ENCODE data around the gene MYO1D. TPM values are rescaled to one million over a fixed set of nuclear protein-coding genes. Genes with fewer than 3 reads are reported as not detected.

Gene MYO1D
- total RNA-seq, 1 experiment from 2014 or later = 29.9 TPM

DNA sequence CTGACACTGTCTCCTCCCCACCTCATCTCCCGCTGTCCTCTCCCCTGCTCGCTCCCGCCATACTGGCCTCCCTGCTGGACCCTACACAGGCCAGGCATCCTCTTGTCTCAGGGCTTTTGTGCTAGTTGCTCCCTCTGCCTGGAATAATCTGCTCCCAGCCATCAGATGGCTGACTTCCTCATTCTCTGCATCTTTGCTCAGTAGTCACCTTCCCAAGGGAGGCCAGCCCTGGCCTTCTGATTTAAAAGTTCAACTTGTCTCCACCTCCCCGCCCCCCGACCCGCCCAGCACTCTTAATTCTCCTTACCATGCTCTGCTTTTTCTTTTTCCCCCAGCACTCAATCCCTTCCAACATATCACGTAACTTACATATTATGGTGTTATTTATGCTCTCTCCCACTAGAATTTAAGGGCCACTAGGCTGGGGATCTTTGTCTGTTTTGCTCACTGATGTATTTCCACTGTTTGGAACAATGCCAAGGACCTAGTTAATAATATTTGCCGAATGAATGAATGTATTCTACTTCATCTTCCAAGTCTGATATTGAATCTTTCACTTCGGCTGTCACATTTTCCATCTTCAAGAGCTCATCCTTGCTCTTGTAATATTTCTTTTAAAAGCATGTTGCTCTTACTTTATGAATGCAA is 211.9 kb downstream of the MYO1D start:
- peaks cover 7% of the 10 kb centered on the region; the same call in 1 of the 2 replicates for H3K36me3 Mint-ChIP-seq
- no peaks in the 10 kb centered on the region for H3K27me3 Mint-ChIP-seq (ENCODE audit: low read depth)
- peaks cover 10% of the 10 kb centered on the region; the same call in 1 of the 2 replicates for H3K4me1 Mint-ChIP-seq
- POLR2A ChIA-PET = no interaction called here
- H3K27ac Mint-ChIP-seq = no peak overlapping the region
- no peak overlapping the region for H3K4me3 Mint-ChIP-seq
- ATAC-seq (peak; percentile 30), DNase-seq (ENCODE audit: low spot score) (no peak)
- CTCF ChIA-PET = no interaction called here
- H3K9me3 Mint-ChIP-seq = peaks cover 7% of the 10 kb centered on the region
- TF ChIP-seq, protein P1, sequence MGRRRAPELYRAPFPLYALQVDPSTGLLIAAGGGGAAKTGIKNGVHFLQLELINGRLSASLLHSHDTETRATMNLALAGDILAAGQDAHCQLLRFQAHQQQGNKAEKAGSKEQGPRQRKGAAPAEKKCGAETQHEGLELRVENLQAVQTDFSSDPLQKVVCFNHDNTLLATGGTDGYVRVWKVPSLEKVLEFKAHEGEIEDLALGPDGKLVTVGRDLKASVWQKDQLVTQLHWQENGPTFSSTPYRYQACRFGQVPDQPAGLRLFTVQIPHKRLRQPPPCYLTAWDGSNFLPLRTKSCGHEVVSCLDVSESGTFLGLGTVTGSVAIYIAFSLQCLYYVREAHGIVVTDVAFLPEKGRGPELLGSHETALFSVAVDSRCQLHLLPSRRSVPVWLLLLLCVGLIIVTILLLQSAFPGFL (CRISPR knock-in tag; IDR thresholded peaks at IDR 0.05; ENCODE audit: borderline replicate concordance) = no peak
- TF ChIP-seq SMAD3 (CRISPR knock-in tag; IDR thresholded peaks at IDR 0.05; ENCODE audit: borderline replicate concordance) = no peak
- no peak for TF ChIP-seq IRF2 (CRISPR knock-in tag; IDR thresholded peaks at IDR 0.05; ENCODE audit: borderline replicate concordance, low read depth)
- TF ChIP-seq, protein P2, sequence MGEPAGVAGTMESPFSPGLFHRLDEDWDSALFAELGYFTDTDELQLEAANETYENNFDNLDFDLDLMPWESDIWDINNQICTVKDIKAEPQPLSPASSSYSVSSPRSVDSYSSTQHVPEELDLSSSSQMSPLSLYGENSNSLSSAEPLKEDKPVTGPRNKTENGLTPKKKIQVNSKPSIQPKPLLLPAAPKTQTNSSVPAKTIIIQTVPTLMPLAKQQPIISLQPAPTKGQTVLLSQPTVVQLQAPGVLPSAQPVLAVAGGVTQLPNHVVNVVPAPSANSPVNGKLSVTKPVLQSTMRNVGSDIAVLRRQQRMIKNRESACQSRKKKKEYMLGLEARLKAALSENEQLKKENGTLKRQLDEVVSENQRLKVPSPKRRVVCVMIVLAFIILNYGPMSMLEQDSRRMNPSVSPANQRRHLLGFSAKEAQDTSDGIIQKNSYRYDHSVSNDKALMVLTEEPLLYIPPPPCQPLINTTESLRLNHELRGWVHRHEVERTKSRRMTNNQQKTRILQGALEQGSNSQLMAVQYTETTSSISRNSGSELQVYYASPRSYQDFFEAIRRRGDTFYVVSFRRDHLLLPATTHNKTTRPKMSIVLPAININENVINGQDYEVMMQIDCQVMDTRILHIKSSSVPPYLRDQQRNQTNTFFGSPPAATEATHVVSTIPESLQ (CRISPR knock-in tag; IDR thresholded peaks at IDR 0.05) = no peak
- no peak for TF ChIP-seq KAT7 (CRISPR knock-in tag; IDR thresholded peaks at IDR 0.05; ENCODE audit: borderline replicate concordance)
- TF ChIP-seq OVOL2 (CRISPR knock-in tag; IDR thresholded peaks at IDR 0.05; ENCODE audit: borderline replicate concordance) = no peak
- TF ChIP-seq, protein P3, sequence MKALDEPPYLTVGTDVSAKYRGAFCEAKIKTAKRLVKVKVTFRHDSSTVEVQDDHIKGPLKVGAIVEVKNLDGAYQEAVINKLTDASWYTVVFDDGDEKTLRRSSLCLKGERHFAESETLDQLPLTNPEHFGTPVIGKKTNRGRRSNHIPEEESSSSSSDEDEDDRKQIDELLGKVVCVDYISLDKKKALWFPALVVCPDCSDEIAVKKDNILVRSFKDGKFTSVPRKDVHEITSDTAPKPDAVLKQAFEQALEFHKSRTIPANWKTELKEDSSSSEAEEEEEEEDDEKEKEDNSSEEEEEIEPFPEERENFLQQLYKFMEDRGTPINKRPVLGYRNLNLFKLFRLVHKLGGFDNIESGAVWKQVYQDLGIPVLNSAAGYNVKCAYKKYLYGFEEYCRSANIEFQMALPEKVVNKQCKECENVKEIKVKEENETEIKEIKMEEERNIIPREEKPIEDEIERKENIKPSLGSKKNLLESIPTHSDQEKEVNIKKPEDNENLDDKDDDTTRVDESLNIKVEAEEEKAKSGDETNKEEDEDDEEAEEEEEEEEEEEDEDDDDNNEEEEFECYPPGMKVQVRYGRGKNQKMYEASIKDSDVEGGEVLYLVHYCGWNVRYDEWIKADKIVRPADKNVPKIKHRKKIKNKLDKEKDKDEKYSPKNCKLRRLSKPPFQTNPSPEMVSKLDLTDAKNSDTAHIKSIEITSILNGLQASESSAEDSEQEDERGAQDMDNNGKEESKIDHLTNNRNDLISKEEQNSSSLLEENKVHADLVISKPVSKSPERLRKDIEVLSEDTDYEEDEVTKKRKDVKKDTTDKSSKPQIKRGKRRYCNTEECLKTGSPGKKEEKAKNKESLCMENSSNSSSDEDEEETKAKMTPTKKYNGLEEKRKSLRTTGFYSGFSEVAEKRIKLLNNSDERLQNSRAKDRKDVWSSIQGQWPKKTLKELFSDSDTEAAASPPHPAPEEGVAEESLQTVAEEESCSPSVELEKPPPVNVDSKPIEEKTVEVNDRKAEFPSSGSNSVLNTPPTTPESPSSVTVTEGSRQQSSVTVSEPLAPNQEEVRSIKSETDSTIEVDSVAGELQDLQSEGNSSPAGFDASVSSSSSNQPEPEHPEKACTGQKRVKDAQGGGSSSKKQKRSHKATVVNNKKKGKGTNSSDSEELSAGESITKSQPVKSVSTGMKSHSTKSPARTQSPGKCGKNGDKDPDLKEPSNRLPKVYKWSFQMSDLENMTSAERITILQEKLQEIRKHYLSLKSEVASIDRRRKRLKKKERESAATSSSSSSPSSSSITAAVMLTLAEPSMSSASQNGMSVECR (CRISPR knock-in tag; IDR thresholded peaks at IDR 0.05; ENCODE audit: borderline replicate concordance) = no peak
- TF ChIP-seq, protein P4, sequence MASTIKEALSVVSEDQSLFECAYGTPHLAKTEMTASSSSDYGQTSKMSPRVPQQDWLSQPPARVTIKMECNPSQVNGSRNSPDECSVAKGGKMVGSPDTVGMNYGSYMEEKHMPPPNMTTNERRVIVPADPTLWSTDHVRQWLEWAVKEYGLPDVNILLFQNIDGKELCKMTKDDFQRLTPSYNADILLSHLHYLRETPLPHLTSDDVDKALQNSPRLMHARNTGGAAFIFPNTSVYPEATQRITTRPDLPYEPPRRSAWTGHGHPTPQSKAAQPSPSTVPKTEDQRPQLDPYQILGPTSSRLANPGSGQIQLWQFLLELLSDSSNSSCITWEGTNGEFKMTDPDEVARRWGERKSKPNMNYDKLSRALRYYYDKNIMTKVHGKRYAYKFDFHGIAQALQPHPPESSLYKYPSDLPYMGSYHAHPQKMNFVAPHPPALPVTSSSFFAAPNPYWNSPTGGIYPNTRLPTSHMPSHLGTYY (CRISPR knock-in tag; IDR thresholded peaks at IDR 0.05) = no peak
- TF ChIP-seq RELA (CRISPR knock-in tag; IDR thresholded peaks at IDR 0.05; ENCODE audit: borderline replicate concordance) = no peak
- no peak for TF ChIP-seq NFE2L1 (CRISPR knock-in tag; IDR thresholded peaks at IDR 0.05)
- TF ChIP-seq, protein P5, sequence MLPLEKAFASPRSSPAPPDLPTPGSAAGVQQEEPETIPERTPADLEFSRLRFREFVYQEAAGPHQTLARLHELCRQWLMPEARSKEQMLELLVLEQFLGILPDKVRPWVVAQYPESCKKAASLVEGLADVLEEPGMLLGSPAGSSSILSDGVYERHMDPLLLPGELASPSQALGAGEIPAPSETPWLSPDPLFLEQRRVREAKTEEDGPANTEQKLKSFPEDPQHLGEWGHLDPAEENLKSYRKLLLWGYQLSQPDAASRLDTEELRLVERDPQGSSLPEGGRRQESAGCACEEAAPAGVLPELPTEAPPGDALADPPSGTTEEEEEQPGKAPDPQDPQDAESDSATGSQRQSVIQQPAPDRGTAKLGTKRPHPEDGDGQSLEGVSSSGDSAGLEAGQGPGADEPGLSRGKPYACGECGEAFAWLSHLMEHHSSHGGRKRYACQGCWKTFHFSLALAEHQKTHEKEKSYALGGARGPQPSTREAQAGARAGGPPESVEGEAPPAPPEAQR (CRISPR knock-in tag; IDR thresholded peaks at IDR 0.05) = no peak
- TF ChIP-seq ZNF138 (CRISPR knock-in tag; conservative IDR thresholded peaks at IDR 0.05) = no peak
- TF ChIP-seq, protein P6, sequence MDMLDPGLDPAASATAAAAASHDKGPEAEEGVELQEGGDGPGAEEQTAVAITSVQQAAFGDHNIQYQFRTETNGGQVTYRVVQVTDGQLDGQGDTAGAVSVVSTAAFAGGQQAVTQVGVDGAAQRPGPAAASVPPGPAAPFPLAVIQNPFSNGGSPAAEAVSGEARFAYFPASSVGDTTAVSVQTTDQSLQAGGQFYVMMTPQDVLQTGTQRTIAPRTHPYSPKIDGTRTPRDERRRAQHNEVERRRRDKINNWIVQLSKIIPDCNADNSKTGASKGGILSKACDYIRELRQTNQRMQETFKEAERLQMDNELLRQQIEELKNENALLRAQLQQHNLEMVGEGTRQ (CRISPR knock-in tag; IDR thresholded peaks at IDR 0.05) = no peak
